ENCODE measurements around the gene SOST. TPM values are rescaled to one million over a fixed set of nuclear protein-coding genes. Genes with fewer than 3 reads are reported as not detected.

The SOST gene
- total and polyA plus RNA-seq, 5 donors from 2014 or later = not detected

GRCh38 chr17:43720311-43721060, 38.1 kb downstream of the SOST start:
- no peaks in the 10 kb centered on the region for H3K9me3 ChIP-seq (ENCODE audit: control insufficient read depth in 2 of 2, low read length in 2 of 2)
- peaks cover 0 to 4% (median 0%) of the 10 kb centered on the region in 7 donors for H3K9me3 Mint-ChIP-seq
- DNase-seq (peak; percentile 64 to 86 (median 77)), ATAC-seq (ENCODE audit: low read depth in 2 of 2) (peak; percentile 87 to 92)
- no peaks in the 10 kb centered on the region for H3K36me3 Mint-ChIP-seq
- peaks cover 4 to 11% (median 8%) of the 10 kb centered on the region in 4 donors for H3K4me1 Mint-ChIP-seq
- peak overlapping the region; percentile 85 for H3K4me3 ChIP-seq (ENCODE audit: low read depth, low read length)
- peak overlapping the region; percentile 87 for H3K27ac ChIP-seq (ENCODE audit: insufficient read depth, low read length, poor library complexity, severe bottlenecking)
- H3K4me3 Mint-ChIP-seq = peak overlapping the region; percentile 92 to 100 (median 98)
- H3K4me1 ChIP-seq (ENCODE audit: control insufficient read depth, insufficient read depth, low read length, poor library complexity, severe bottlenecking) = peaks cover 5% of the 10 kb centered on the region
- peak overlapping the region; percentile 92 to 99 (median 94) for H3K27ac Mint-ChIP-seq
- H3K27me3 Mint-ChIP-seq = peaks cover 23% of the 10 kb centered on the region
- peaks cover 4% of the 10 kb centered on the region for H3K27me3 ChIP-seq (ENCODE audit: control insufficient read depth, insufficient read depth, low read length)
- no peaks in the 10 kb centered on the region for H3K36me3 ChIP-seq (ENCODE audit: control insufficient read depth, insufficient read depth, low read length)

GRCh38 chr17:43719578-43719977, 39.0 kb downstream of the SOST start:
- ATAC-seq (ENCODE audit: low read depth in 2 of 2) = no peak
- Histone ChIP-seq H3K4me1 (ENCODE audit: control insufficient read depth, insufficient read depth, low read length, poor library complexity, severe bottlenecking) (peaks cover 5% of the 10 kb centered on the region), H3K27ac (ENCODE audit: insufficient read depth, low read length, poor library complexity, severe bottlenecking) (peak overlapping the region; percentile 87), H3K36me3 (ENCODE audit: control insufficient read depth, insufficient read depth, low read length) (no peaks in the 10 kb centered on the region), H3K4me3 (ENCODE audit: low read depth, low read length) (no peak overlapping the region), H3K27me3 (ENCODE audit: control insufficient read depth, insufficient read depth, low read length) (peaks cover 5% of the 10 kb centered on the region), H3K9me3 (ENCODE audit: control insufficient read depth in 2 of 2, low read length in 2 of 2) (no peaks in the 10 kb centered on the region)
- Mint-ChIP-seq H3K27ac (peak overlapping the region in 2 of 3 donors; percentile 92 to 94), H3K4me1 (peaks cover 4 to 14% (median 10%) of the 10 kb centered on the region in 4 donors), H3K4me3 (peak overlapping the region; percentile 92 to 100 (median 98)), H3K27me3 (peaks cover 32% of the 10 kb centered on the region), H3K9me3 (peaks cover 0 to 4% (median 0%) of the 10 kb centered on the region in 7 donors), H3K36me3 (no peaks in the 10 kb centered on the region)
- DNase-seq = no peak

- H3K9me3 Mint-ChIP-seq = peaks cover 0 to 4% (median 0%) of the 10 kb centered on the region in 7 donors
- H3K27me3 Mint-ChIP-seq = peaks cover 36% of the 10 kb centered on the region
- H3K36me3 Mint-ChIP-seq = peaks cover 3% of the 10 kb centered on the region
- Histone ChIP-seq H3K27ac (ENCODE audit: insufficient read depth, low read length, poor library complexity, severe bottlenecking) (no peak overlapping the region), H3K4me3 (ENCODE audit: low read depth, low read length) (no peak overlapping the region), H3K9me3 (ENCODE audit: control insufficient read depth in 2 of 2, low read length in 2 of 2) (no peaks in the 10 kb centered on the region), H3K27me3 (ENCODE audit: control insufficient read depth, insufficient read depth, low read length) (peaks cover 10% of the 10 kb centered on the region), H3K36me3 (ENCODE audit: control insufficient read depth, insufficient read depth, low read length) (no peaks in the 10 kb centered on the region), H3K4me1 (ENCODE audit: control insufficient read depth, insufficient read depth, low read length, poor library complexity, severe bottlenecking) (peaks cover 9% of the 10 kb centered on the region)
- H3K4me1 Mint-ChIP-seq = peaks cover 4 to 21% (median 13%) of the 10 kb centered on the region in 4 donors
- ATAC-seq (ENCODE audit: low read depth in 2 of 2) = no peak
- peak overlapping the region; percentile 1 to 63 (median 20) for H3K4me3 Mint-ChIP-seq
- no peak for DNase-seq
- H3K27ac Mint-ChIP-seq = no peak overlapping the region
Observed at GRCh38 chr17:43718544-43718943, 40.0 kb downstream of the SOST start.

- no peak for DNase-seq
- Histone ChIP-seq H3K27me3 (ENCODE audit: control insufficient read depth, insufficient read depth, low read length) (peaks cover 15% of the 10 kb centered on the region), H3K27ac (ENCODE audit: insufficient read depth, low read length, poor library complexity, severe bottlenecking) (no peak overlapping the region), H3K4me1 (ENCODE audit: control insufficient read depth, insufficient read depth, low read length, poor library complexity, severe bottlenecking) (peaks cover 13% of the 10 kb centered on the region), H3K36me3 (ENCODE audit: control insufficient read depth, insufficient read depth, low read length) (no peaks in the 10 kb centered on the region), H3K4me3 (ENCODE audit: low read depth, low read length) (no peak overlapping the region), H3K9me3 (ENCODE audit: control insufficient read depth in 2 of 2, low read length in 2 of 2) (no peaks in the 10 kb centered on the region)
- Mint-ChIP-seq H3K4me3 (peak overlapping the region in 1 of 4 donors; percentile 27), H3K4me1 (peaks cover 4 to 26% (median 17%) of the 10 kb centered on the region in 4 donors), H3K27me3 (peaks cover 43% of the 10 kb centered on the region), H3K36me3 (peaks cover 3% of the 10 kb centered on the region), H3K27ac (no peak overlapping the region), H3K9me3 (peaks cover 0 to 6% (median 0%) of the 10 kb centered on the region in 7 donors)
- no peak for ATAC-seq (ENCODE audit: low read depth in 2 of 2)
Observed at GRCh38 chr17:43717913-43718312, 40.7 kb downstream of the SOST start.

- Histone ChIP-seq H3K27ac (ENCODE audit: insufficient read depth, low read length, poor library complexity, severe bottlenecking) (no peak overlapping the region), H3K27me3 (ENCODE audit: control insufficient read depth, insufficient read depth, low read length) (peaks cover 21% of the 10 kb centered on the region), H3K4me1 (ENCODE audit: control insufficient read depth, insufficient read depth, low read length, poor library complexity, severe bottlenecking) (peaks cover 8% of the 10 kb centered on the region), H3K36me3 (ENCODE audit: control insufficient read depth, insufficient read depth, low read length) (no peaks in the 10 kb centered on the region), H3K9me3 (ENCODE audit: control insufficient read depth in 2 of 2, low read length in 2 of 2) (no peaks in the 10 kb centered on the region), H3K4me3 (ENCODE audit: low read depth, low read length) (no peak overlapping the region)
- H3K27ac Mint-ChIP-seq = no peak overlapping the region
- H3K4me1 Mint-ChIP-seq = peaks cover 0 to 16% (median 11%) of the 10 kb centered on the region in 4 donors
- DNase-seq (no peak), ATAC-seq (ENCODE audit: low read depth in 2 of 2) (no peak)
- peaks cover 53% of the 10 kb centered on the region for H3K27me3 Mint-ChIP-seq
- peaks cover 3% of the 10 kb centered on the region for H3K36me3 Mint-ChIP-seq
- peak overlapping the region in 3 of 4 donors; percentile 29 to 60 (median 40) for H3K4me3 Mint-ChIP-seq
- H3K9me3 Mint-ChIP-seq = peaks cover 0 to 4% (median 0%) of the 10 kb centered on the region in 7 donors
Observed at GRCh38 chr17:43714465-43715149, 44.0 kb downstream of the SOST start.

- Histone ChIP-seq H3K27me3 (ENCODE audit: control insufficient read depth, insufficient read depth, low read length) (peaks cover 21% of the 10 kb centered on the region), H3K27ac (ENCODE audit: insufficient read depth, low read length, poor library complexity, severe bottlenecking) (no peak overlapping the region), H3K9me3 (ENCODE audit: control insufficient read depth in 2 of 2, low read length in 2 of 2) (no peaks in the 10 kb centered on the region), H3K36me3 (ENCODE audit: control insufficient read depth, insufficient read depth, low read length) (no peaks in the 10 kb centered on the region), H3K4me3 (ENCODE audit: low read depth, low read length) (no peak overlapping the region), H3K4me1 (ENCODE audit: control insufficient read depth, insufficient read depth, low read length, poor library complexity, severe bottlenecking) (peaks cover 8% of the 10 kb centered on the region)
- ATAC-seq (ENCODE audit: low read depth in 2 of 2) (peak in 1 of 2 donors; percentile 45), DNase-seq (peak in 1 of 3 donors; percentile 29)
- H3K9me3 Mint-ChIP-seq = peaks cover 0 to 4% (median 0%) of the 10 kb centered on the region in 7 donors
- H3K27me3 Mint-ChIP-seq = peaks cover 47% of the 10 kb centered on the region
- H3K4me3 Mint-ChIP-seq = peak overlapping the region in 2 of 4 donors; percentile 29 to 40
- H3K27ac Mint-ChIP-seq = no peak overlapping the region
- peaks cover 0 to 16% (median 10%) of the 10 kb centered on the region in 4 donors for H3K4me1 Mint-ChIP-seq
- H3K36me3 Mint-ChIP-seq = peaks cover 3% of the 10 kb centered on the region
Observed at GRCh38 chr17:43713494-43714162, 45.0 kb downstream of the SOST start.

- no peaks in the 10 kb centered on the region for H3K9me3 ChIP-seq (ENCODE audit: control insufficient read depth in 2 of 2, low read length in 2 of 2)
- ATAC-seq (ENCODE audit: low read depth in 2 of 2) (no peak), DNase-seq (no peak)
- no peaks in the 10 kb centered on the region for H3K36me3 ChIP-seq (ENCODE audit: control insufficient read depth, insufficient read depth, low read length)
- H3K27me3 ChIP-seq (ENCODE audit: control insufficient read depth, insufficient read depth, low read length) = peaks cover 21% of the 10 kb centered on the region
- H3K27ac ChIP-seq (ENCODE audit: insufficient read depth, low read length, poor library complexity, severe bottlenecking) = no peak overlapping the region
- H3K4me1 Mint-ChIP-seq = peaks cover 0 to 16% (median 10%) of the 10 kb centered on the region in 4 donors
- no peak overlapping the region for H3K27ac Mint-ChIP-seq
- peaks cover 44% of the 10 kb centered on the region for H3K27me3 Mint-ChIP-seq
- no peak overlapping the region for H3K4me3 ChIP-seq (ENCODE audit: low read depth, low read length)
- peaks cover 3% of the 10 kb centered on the region for H3K36me3 Mint-ChIP-seq
- H3K4me1 ChIP-seq (ENCODE audit: control insufficient read depth, insufficient read depth, low read length, poor library complexity, severe bottlenecking) = peaks cover 8% of the 10 kb centered on the region
- H3K4me3 Mint-ChIP-seq = no peak overlapping the region
- H3K9me3 Mint-ChIP-seq = peaks cover 0 to 4% (median 0%) of the 10 kb centered on the region in 7 donors
Observed at GRCh38 chr17:43712397-43712796, 46.2 kb downstream of the SOST start.
